ENCODE results near the gene EN2.

The EN2 gene

DNA sequence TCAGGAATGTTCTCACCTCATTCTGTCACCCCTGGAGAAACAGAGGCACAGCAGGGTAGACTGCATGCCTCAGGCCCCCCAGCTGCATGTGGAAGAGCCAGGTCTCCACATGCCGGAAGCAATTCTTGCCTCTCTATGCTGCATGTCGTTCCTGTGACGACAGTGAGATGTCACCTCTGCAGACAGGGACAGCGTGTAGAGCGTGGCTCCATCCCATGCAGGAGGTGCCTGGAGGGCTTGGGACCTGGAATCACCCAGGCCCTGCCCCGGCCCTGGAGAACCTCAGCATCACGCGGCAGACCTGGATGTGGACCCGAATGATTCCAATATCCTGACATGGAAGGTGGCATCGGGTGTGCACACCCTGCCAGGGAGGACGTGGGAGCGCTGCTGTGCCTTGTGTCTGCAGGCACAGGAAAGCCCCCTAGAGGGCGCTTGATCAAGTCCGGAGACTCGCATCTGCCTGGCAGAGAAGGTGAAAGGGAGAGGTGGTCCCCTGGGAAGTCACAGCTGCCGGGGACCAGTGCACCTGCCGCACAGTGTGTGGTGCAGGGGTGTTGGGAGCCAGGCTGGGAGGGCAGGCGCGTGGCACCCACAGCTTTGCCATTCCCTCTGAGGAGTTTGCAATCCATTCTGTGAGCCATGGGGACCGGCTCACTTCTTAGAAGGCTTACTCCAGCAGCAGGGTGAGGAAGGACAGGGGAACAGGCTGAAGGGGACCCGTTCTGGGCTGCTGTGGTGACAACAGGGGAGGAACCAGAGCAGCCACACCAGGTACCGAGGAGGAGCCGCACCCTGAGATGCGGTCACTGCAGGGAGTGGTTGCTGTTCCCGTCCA lies 45.3 kb upstream of the EN2 start:
- H3K36me3 ChIP-seq = no peaks in the 10 kb centered on the region
- H3K4me1 ChIP-seq (ENCODE audit: control insufficient read depth in 1 of 2, insufficient read depth in 1 of 2, low read depth in 1 of 2, low read length in 1 of 2) = no peaks in the 10 kb centered on the region
- H3K4me3 ChIP-seq (ENCODE audit: low read depth in 1 of 2, low read length in 1 of 2) = no peak overlapping the region
- no peak for TF ChIP-seq CTCF (IDR thresholded peaks at IDR 0.05)
- H3K27me3 ChIP-seq = peaks cover 58% of the 10 kb centered on the region
- H3K27ac ChIP-seq = no peak overlapping the region
- no peaks in the 10 kb centered on the region for H3K9me3 ChIP-seq

DNA sequence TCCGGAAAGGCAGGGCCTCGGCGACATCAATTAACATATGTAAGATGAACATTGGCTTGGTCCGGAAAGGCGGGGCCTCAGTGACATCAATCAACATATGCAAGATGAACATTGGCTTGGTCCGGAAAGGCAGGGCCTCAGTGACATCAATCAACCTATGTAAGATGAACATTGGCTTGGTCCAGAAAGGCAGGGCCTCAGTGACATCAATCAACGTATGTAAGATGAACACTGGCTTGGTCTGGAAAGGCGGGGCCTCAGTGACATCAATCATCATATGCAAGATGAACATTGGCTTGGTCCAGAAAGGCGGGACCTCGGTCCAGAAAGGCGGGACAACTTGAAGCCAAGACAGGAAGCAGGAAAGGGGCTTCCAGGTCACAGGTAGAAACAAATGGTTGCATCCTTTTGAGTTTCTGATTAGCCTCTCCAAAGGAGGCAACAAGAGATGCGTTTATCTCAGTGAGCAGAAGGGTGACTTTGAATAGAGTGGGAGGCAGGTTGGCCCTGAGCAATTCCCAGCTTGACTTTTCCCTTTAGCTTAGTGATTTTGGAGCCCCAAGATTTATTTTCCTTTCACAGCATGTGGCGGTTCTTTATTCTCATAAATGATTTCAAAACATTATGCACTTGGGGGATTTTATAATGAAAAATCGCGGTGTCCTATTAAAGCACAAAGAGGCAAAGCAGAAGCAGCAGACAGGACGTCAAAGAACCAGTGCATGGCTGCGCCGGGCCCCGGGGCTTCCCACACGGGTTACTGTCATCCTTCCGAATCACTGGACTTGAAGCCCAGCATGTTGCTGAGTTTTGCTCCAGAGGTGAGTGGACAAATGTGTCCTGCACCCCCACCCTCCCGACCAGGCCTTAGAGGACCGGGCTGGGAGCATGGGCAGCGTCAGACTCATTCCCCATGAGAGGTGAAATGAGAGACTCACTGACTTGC lies 43.1 kb upstream of the EN2 start:
- Histone ChIP-seq H3K27ac (no peak overlapping the region), H3K27me3 (peaks cover 66% of the 10 kb centered on the region), H3K4me1 (ENCODE audit: control insufficient read depth in 1 of 2, insufficient read depth in 1 of 2, low read depth in 1 of 2, low read length in 1 of 2) (no peaks in the 10 kb centered on the region), H3K36me3 (no peaks in the 10 kb centered on the region), H3K9me3 (no peaks in the 10 kb centered on the region), H3K4me3 (ENCODE audit: low read depth in 1 of 2, low read length in 1 of 2) (no peak overlapping the region)
- TF ChIP-seq CTCF (IDR thresholded peaks at IDR 0.05) = no peak

DNA sequence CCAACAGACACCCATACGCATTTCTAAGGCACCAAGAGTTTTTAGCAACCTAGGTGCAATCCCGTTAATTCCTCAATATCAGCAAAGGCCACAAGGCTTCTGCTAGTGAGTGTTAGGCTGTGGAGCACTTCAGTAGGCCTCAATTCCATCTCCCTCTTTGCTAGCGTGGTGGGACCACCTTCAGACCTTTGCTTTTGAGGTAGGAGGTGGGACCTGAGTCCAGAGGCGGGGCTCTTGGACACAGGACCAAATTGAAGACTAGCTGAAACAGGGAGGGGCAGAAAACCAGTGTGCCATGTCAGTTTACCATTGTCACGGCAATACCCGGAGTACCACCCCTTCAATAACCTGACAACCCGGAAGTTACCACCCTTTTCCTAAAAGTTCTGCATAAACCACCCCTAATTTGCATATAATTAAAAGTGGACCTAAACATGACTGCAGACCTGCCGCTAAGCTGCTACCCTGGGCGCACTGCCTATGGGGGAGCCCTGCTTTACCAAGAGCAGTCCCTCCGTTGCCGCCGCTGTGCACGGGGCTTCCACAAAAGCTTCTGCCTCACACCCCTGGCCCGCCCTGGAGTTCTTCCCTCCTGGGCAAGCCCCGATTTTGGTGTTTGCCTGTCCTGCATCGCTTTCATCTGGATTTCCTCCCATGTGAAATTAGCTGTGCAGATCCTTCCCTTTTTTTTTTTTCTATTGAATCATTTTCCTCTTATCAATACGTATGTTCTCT lies 41.1 kb upstream of the EN2 start:
- no peak for TF ChIP-seq CTCF (IDR thresholded peaks at IDR 0.05)
- H3K27ac ChIP-seq = no peak overlapping the region
- no peaks in the 10 kb centered on the region for H3K9me3 ChIP-seq
- H3K27me3 ChIP-seq = peaks cover 67% of the 10 kb centered on the region
- H3K4me1 ChIP-seq (ENCODE audit: control insufficient read depth in 1 of 2, insufficient read depth in 1 of 2, low read depth in 1 of 2, low read length in 1 of 2) = no peaks in the 10 kb centered on the region
- H3K4me3 ChIP-seq (ENCODE audit: low read depth in 1 of 2, low read length in 1 of 2) = no peak overlapping the region
- no peaks in the 10 kb centered on the region for H3K36me3 ChIP-seq

GRCh38 chr7:155418304-155418703 lies 39.6 kb upstream of the EN2 start:
- Histone ChIP-seq H3K9me3 (no peaks in the 10 kb centered on the region), H3K4me1 (ENCODE audit: control insufficient read depth in 1 of 2, insufficient read depth in 1 of 2, low read depth in 1 of 2, low read length in 1 of 2) (no peaks in the 10 kb centered on the region), H3K27ac (no peak overlapping the region), H3K4me3 (ENCODE audit: low read depth in 1 of 2, low read length in 1 of 2) (no peak overlapping the region), H3K27me3 (peaks cover 70% of the 10 kb centered on the region), H3K36me3 (no peaks in the 10 kb centered on the region)
- no peak for TF ChIP-seq CTCF (IDR thresholded peaks at IDR 0.05)

All from neutrophil (primary cell).